Measurements from ENCODE around the gene MRRF.
"Not testable (repeated sequence)": the region's sequence is repeated elsewhere in the genome, so short reads cannot be mapped to it uniquely, and the experiment has no call there.

MRRF gene

DNA sequence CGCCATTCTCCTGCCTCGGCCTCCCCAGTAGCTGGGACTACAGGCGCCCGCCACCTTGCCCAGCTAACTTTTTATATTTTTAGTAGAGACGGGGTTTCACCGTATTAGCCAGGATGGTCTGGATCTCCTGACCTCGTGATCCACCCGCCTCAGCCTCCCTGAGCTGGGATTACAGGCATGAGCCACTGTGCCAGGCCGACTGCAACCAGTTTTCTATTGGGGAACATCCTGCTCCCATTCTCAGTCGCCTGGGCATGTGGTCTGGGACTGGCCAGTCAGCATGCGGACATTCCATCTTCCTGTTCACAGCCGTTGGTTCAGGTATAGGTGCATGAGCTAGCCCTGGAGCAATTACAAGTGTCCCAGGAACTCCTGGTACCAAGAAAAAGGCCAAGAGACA, 98.4 kb downstream of the MRRF start:
- not testable (repeated sequence) for DNase-seq

DNA sequence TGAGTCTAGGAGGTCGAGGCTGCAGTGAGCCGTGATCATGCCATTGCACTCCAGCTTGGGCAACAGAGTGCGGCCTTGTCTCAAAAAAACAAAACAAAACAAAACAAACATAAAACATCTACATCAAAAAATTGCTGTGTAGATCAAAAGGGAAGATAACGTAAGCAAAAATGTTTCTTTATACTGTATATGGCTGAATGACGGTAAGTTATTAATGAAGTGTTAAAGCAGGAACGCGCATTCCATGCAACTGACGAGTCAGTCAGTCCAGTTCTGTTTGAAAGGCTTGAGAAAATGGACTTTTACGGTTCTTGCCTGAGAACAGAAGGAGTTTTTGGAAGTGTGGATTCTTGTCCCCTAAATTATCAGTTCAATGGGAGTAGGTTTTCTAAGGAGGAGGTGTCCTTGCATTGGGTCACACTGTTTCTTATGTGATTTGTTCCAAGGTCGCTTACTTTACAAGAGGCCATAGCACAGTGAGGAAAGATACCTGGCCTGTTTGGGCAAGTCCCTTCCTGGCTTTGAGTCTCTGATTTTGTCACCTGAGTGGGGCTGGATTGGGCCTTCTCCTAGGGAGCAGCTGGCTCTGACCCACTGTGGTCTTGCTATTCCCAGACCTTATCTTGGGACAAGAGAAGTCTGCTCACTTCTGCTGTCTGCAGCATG, 99.6 kb downstream of the MRRF start:
- DNase-seq, result no peak

DNA sequence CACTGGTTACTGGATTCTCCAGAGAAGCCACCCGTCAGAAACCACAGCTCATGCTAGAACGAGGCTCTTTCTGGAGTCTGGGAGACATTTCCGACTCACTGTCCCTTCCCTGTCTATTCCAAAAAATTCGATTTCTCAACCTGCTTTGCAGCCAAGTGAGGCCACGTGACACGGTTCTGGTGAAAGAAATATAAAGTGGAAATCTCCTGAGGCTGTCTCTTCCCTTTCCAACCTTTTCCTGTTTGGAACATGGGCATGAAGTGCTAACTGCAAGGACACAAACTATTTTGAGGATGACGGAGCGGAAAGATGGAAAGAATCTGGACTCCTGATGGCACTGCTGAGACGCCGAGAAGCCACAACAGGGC, 100.1 kb downstream of the MRRF start:
- no peak for DNase-seq

DNA sequence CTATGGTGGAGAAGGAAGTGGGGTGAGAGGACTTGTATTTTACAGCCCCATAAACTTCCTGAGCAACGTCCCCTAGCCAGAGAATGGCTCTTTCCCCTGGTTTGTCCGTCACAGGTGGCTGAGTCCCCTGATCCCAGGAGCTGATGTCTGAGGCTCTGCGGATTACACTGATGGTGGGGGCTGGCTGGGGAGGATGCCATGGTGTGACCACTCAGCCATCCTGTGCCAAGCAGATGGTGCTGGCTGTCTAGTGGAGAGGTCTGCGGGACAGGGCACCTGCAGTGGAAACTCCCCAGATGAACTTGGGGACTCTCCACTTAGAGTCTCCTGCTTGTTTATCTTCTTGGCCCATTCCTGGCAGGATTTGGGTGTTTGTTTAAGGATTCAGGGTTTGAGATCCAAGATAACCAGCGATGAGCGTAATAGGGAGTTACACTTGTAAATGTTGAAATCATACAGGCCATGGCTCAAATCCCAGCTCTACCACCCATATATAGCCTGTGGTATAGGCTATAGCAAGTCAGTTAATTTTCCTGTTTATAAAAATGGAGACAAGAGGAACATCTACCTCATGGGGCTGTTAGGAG, 101.5 kb downstream of the MRRF start:
- DNase-seq, result no peak

DNA sequence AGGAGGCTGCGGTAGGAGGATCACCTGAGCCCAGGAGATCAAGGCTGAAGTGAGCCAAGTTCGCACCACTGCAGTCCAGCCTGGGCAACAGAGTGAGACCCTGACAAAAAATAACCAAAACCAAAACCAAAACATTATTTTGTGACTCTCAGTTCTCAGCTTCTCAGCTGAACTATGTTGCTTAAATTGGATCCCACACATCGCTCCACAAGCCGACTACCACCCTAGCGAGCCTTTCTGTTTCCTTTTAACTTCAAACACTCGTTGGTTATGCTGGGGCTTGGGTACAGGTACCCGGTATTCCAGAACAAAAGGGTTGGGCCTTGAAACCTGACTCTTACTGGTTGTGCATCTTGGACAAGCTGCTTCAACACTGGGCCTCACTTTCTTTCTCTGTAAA, 102.4 kb downstream of the MRRF start:
- no peak for DNase-seq

DNA sequence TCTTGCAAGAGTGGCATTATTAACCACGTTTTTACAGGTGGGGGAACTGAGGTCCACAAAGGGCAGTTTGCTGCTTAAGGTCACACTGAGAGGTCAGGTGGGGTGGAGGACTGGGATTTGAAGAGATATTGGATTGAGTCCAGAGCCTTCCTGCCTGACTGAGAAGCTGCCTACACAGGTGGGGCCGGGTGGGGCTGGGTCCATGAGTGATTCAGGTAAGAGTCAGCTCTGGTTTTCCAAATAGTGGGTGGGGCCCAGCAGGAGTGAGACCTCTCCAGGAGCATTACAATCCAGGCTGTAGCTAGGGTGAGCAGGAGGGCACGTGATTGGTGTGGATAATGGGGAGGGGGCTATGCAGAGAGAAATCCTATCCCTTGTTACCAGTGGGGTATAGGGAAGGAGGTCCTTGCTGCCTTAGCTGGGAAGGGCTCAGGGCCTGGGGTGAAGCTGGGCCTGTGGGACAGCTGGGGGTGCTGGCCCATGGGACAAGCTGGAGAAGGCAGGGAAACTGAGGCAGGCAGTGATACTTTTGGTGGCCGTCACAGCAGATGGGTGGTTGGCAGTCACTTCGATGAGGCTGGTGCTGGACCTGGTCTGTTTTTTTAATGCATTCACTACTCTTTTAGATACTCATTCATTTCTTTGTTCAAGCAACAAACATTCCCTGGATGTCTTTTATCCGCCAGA, 103.2 kb downstream of the MRRF start:
- DNase-seq, result no peak

DNA sequence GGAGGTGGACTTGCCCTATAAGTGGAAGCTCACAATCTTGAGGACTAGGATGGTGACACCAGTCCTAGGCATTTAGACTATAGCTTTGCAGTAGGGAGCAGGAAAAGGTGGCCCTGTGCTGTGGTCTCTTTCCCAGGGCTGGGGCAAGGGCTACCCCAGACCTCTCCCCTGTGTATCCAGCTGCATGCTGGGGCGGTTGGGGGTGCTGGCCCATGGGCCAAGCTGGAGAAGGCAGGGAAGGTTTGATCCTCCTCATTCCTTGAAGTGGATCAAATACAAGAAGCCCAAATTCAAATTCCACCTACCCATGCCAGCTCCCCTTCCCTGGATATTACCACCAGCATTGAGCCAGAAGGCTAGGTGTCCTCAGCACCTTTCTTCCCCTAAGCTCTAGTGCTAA, 104.0 kb downstream of the MRRF start:
- no peak for DNase-seq

DNA sequence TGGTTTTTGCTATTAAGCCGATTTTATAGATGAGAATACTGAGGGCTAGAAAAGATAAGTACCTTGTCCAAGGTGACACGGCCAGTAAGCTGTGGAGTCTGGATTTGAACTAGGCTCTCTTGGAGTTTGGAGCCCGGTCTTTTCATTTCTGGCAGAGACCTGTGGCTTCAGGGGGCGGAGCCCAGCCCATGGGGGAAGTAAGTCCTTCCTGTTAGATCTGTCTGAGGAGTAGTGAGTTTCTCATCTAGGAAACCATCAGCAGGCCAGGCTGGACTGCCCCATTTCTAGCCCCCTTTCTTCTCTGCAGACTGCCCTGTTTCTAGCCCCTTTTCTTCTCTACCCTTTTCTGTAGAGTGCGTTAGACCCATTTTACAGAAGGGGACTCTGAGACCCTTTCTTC, 105.6 kb downstream of the MRRF start:
- no peak for DNase-seq

DNA sequence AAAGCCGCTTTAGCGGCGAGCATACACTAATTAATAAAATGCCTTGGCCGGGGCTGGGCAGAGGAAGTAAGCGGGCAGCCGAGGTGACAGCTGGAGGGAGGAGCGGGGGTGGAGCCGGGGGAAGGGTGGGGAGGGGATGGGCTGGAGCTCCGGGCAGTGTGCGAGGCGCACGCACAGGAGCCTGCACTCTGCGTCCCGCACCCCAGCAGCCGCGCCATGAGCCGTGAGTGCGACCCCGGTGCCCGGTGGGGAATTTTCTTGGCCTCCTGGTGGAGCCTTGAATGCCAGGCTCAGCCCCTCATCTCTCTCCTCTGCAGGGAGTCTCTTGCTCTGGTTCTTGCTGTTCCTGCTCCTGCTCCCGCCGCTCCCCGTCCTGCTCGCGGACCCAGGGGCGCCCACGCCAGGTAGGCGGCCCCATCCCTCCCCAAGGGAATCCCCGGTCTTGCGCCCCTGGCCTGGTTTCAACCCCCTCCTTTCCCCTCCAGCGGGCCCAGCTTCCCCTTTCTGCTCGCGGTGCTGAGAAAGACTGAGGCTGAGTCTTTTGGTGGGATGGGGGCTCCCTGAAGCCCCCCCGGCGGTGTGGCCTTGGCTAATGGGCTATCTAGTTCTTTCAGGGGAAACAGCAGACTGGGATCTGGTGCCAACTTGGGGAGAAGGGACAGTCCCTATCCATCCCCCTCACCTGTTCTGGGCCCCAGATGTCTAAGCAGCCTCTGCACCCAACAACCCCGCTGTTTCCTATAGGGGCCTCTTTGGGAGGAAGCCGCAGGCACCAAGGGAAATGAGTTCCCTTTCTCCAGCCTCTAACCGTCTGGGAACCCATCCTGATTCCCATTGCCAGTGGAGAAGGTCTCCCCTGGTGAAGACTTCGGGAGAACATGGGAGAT, 106.4 kb downstream of the MRRF start, which contains the start of gene PTGS1:
Gene PTGS1, plus strand, starts transcription at position 156 of the 887 bp plus-strand sequence. Its CDS starts 61 bp downstream, at position 217.
- no peak for DNase-seq

DNA sequence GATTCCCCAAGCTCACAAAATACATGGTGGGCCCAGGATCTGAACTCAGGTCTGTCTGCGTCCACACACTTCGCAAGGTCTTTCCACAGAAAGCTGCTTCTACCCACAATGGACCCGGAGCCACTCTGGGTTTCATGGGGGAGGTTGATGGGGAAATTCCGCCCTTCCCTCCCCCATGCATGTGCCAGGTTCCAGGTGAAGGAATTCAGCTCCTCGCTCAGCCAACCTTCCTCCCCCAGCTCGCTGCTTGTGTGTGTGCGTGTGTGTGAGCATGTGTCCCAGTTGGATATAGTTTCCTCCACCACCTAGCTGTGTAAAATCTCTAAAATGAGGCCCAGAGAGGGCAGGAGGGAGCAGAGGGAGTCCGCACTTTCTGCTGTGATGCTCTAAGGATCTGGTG, 107.2 kb downstream of the MRRF start:
- no peak for DNase-seq

DNA sequence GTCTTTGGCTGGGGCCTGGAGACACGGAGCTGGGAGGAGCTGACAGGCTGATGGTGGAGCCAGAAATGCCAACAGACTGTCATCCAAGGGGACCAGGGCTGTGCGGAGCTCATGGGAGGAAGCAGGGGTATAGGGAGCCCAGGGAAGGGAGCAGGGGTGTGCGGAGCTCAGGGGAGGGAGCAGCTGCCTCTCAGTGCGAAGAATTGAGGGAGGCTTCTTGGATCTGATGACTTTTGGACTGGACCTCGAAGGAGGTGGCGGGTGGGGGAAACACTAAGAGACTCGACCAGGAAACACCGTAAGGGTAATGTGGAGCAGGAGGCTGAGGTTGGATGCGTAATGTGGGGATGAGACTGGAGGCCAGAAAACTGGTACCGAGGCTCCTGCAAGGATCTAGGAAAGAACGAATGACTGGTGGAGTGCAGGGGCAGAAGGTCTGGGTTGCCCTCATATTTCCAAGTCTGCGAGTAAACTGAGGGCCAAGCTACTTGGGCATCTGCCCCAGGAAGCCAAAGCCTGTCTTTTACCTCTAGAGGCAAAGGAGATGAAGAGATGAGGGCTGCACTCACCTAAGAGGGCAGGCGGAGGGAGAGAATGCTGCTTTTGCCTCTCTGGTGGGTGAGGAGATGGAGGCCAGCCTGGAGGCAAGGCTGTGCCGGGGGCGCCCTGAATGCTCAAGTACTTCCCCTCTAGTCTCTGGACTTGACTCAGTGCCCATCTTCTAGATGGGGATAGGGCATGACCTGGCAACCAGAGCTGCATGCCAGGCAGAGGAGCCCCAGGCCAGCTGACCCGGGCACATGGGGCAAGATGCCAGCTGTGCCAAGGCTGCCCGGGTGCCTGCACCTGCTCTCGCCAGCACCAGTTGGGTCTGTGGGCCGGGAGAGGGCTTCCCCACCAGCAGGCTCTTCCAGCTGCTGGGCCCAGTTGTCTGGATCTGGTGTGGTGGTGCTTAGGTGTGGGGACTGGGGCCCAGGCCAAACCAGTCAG, 108.5 kb downstream of the MRRF start:
- no peak for DNase-seq

DNA sequence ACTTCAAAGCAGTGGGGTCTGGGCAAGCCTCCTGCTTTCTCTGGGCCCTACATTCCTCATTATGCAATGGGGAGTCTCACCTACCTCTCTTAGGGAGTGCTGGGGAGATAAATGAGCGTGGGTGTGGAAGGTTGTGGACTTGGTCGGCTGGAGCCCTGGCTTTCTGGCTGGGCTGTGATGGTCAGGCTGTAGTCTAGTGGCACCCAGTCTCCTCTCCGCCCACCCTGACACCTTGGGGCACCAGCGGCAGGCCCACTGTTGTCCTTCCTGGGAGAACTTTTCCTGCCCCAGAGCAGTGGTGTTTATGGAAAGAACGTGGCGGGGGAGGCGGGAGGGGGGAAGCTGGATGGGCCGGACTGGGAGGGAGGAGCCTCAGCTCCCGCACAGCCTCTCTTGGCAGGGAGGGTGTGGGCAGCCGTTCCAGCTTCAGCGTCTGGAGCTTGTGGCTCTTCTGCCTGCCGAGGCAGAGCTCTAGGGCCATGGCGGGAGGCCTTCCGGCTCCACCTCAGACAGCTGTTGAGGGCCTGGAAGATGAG, 110.3 kb downstream of the MRRF start:
- no peak for DNase-seq

DNA sequence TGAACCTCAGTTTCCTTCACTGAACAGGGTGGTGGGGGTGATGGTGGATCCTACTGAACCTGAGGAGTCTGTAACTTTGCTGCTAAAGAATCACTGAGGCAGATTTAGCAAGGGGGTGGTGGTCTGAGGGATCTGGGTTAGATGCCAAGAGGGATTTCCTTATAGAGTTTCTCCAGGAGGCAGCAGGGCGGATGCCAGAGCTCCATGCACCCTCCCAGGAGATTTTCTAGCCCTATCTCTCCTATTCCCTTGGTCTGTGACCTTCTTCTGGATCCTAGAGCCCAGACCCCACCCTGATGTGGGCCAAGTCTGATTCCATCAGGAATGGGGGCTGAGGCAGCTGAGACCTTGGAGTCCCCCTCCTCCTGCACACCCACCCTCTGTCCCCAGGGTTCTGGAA, 112.1 kb downstream of the MRRF start:
- no peak for DNase-seq

DNA sequence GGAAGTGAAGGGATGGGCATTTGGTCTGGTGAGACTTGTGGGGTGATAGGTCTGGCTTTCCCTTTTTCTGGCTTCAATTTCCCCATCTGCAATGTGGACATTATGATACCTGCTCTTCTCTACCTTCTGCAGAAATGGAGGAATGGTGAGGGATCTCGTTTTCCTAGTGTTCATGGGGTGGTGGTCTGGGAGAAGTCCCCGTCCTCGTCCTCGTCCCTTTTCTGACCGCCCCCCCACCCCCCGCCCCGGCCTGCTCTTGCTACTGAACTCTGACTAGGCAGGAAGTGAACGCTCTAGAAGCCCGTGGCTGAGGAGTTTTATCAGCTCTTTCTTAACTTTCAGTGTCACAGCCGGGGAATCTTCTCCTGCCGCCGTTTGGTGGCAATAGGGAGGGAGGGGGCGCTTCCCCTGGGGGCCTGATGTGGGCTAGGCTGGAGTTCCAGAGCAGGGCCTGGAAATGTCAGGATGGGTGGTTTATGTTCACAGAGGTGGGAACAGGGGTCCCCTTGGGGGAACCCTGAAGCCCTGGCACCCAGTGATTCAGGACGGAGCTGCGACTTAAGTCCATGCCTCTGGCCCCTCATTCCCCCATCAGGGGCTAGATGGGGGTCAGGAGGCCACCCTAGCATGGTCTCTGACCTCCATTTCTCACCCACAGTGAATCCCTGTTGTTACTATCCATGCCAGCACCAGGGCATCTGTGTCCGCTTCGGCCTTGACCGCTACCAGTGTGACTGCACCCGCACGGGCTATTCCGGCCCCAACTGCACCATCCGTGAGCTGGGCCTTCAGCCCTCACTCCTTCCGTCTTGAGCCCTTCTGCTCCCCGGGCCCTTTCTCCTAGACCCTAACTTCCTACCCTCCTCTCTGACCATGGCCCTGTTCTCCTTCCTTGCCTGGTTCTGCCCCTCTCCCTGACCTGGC, 112.8 kb downstream of the MRRF start:
- DNase-seq, result no peak

DNA sequence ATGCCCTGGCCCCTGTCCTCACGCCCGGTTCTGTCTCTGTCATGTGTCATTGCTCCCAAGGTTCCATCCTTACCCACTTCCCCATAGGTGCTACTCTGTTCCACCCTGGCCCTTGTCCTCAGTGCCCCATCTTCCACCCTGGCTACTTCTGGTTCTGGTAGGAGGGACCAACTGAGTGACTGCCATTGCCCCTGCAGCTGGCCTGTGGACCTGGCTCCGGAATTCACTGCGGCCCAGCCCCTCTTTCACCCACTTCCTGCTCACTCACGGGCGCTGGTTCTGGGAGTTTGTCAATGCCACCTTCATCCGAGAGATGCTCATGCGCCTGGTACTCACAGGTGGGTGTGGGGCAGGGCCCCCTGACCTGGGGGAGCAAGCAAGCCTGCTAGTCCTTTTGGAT, 113.6 kb downstream of the MRRF start:
- no peak for DNase-seq

DNA sequence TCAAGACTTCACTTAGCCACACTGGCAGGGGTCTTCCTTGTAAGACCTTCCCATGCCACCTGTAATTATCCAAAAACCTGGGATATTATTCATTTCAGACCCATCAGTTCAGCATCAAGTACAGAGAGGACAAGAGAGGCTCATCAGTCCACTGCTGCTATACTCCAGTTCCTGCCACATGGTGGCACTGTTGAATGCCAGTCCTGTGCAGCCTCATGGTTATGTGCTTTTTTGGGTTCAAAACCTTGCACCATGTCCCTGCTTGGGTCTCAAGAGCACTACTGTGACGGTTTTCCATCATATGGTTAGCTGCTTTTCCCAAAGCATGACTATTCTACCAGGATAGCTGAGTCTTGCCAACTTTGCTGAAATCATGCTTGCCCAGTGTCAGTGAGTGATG, 114.7 kb downstream of the MRRF start:
- no peak for DNase-seq

DNA sequence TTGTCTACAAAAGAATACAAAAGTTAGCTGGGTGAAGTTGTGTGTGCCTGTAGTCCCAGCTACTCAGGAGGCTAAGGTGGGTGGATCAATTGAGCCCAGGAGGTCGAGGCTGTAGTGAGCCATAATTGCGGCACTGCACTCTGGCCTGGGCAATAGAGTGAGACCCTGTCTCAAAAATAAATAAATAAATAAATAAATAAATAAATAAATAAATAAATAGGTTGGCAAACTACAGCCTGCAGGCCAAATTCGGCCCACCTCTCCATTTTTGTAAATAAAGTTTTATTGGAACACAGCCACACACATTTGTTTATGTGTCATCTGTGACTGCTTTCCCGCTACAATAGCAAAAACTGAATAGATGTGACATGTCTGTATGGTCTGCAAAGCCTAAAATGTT, 115.6 kb downstream of the MRRF start:
- no peak for DNase-seq

Measured in 8988T (cell line).